NT2/D1 (cell line): ENCODE data around the gene SETX.

Experiments used
- SUZ12 ChIP-seq: IDR thresholded peaks from 2 replicates; pipeline ENCODE4 v1.6.1; 2011; ENCODE audit not compliant: insufficient read length, insufficient read depth; ENCODE audit errors: extremely low read depth
- YY1 ChIP-seq: IDR thresholded peaks from 2 replicates; pipeline ENCODE4 v1.6.1; 2011; ENCODE audit not compliant: insufficient read length, insufficient read depth

DNA sequence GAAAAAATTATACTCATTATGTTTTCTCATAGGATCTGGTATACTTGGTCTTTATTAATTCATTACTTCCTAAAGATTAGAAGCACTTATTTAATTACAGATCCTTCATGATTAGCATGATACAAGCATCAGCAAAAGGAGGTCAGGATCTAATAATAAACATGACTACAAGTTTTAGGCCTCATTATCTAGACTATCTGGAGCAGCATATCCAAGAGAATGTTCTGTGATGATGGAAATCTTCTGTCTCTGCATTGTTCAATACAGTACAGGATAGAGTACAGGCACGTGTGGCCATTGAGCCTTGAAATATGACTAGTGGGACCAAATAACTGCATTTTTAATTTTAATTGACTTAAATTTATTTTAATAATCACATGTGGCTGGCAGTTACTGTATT is 21.2 kb downstream of the SETX start:
- TF ChIP-seq SUZ12 = no peak
- TF ChIP-seq YY1 = no peak
